ENCODE measurements around the gene CALM3. TPM values are rescaled to one million over a fixed set of nuclear protein-coding genes. Genes with fewer than 3 reads are reported as not detected.

The CALM3 gene
- total and polyA plus RNA-seq, 2 of the 13 experiments (the other 11 are each of a cell fraction or from before 2014, with no cell fraction given), result 239 to 258 TPM

DNA sequence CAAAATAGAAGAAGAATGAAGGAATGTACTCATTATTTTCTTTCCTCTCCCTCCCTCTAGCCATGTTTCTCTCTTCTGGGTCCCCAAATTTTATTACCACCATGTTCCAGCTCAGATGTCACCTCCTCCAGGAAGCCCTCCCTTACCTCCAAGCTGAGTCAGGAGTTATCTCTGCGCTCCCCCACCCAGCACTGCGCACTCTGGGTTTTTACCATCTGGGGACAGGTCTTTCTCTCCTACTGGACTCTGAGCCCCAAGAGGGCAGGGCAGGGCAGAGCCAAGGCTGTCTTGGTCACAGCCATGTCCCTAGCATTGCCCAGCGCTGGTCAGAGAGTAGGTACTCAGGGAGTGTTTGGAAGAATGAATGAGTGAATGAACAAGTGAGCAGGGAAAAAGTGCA lies 32.0 kb downstream of the CALM3 start:
- Histone ChIP-seq H3K4me1 (ENCODE audit: insufficient read depth, low read length) (peaks cover 3% of the 10 kb centered on the region), H3K9me3 (ENCODE audit: low read length) (no peaks in the 10 kb centered on the region), H3K9ac (ENCODE audit: insufficient read depth, low read depth, low read length) (no peak overlapping the region), H3K36me3 (replicated peaks in 1 of 2; ENCODE audit: control insufficient read depth in 1 of 2, insufficient read depth in 2 of 2, low read length in 2 of 2) (no peaks in the 10 kb centered on the region), H3K79me2 (ENCODE audit: insufficient read depth, low read length) (no peaks in the 10 kb centered on the region), H3K27me3 (ENCODE audit: control insufficient read depth in 1 of 2, insufficient read depth in 2 of 2, low read length in 2 of 2) (peaks cover 8 to 40% of the 10 kb centered on the region in 2 experiments), H3K27ac (ENCODE audit: extremely low read length, insufficient read depth, low read length) (no peak overlapping the region), H3K4me2 (ENCODE audit: low read depth, low read length) (no peak overlapping the region), H4K20me1 (ENCODE audit: insufficient read depth, low read length) (no peaks in the 10 kb centered on the region), H2AFZ (ENCODE audit: low read length) (no peak overlapping the region), H3K4me3 (replicated peaks in 1 of 3; ENCODE audit: insufficient read depth in 1 of 3, low read depth in 2 of 3, low read length in 3 of 3) (no peak overlapping the region)
- no TSS peak for BruUV-seq (replicated peaks)
- intact Hi-C loops (cut with micrococcal nuclease; ENCODE audit: unreplicated experiment) (no loop called here), in situ Hi-C loops (cut with HindIII; ENCODE audit: extremely low pct_ligation_motif_present, low pct_unique_long_range_greater_than_20kb) (no loop called here)
- ATAC-seq, result no peak
- TF ChIP-seq HES4 (CRISPR knock-in tag; IDR thresholded peaks at IDR 0.05; ENCODE audit: borderline replicate concordance), result no peak
- no peak for TF ChIP-seq ZNF577 (CRISPR knock-in tag; IDR thresholded peaks at IDR 0.05; ENCODE audit: borderline replicate concordance, low read depth)
- TF ChIP-seq, protein P1, sequence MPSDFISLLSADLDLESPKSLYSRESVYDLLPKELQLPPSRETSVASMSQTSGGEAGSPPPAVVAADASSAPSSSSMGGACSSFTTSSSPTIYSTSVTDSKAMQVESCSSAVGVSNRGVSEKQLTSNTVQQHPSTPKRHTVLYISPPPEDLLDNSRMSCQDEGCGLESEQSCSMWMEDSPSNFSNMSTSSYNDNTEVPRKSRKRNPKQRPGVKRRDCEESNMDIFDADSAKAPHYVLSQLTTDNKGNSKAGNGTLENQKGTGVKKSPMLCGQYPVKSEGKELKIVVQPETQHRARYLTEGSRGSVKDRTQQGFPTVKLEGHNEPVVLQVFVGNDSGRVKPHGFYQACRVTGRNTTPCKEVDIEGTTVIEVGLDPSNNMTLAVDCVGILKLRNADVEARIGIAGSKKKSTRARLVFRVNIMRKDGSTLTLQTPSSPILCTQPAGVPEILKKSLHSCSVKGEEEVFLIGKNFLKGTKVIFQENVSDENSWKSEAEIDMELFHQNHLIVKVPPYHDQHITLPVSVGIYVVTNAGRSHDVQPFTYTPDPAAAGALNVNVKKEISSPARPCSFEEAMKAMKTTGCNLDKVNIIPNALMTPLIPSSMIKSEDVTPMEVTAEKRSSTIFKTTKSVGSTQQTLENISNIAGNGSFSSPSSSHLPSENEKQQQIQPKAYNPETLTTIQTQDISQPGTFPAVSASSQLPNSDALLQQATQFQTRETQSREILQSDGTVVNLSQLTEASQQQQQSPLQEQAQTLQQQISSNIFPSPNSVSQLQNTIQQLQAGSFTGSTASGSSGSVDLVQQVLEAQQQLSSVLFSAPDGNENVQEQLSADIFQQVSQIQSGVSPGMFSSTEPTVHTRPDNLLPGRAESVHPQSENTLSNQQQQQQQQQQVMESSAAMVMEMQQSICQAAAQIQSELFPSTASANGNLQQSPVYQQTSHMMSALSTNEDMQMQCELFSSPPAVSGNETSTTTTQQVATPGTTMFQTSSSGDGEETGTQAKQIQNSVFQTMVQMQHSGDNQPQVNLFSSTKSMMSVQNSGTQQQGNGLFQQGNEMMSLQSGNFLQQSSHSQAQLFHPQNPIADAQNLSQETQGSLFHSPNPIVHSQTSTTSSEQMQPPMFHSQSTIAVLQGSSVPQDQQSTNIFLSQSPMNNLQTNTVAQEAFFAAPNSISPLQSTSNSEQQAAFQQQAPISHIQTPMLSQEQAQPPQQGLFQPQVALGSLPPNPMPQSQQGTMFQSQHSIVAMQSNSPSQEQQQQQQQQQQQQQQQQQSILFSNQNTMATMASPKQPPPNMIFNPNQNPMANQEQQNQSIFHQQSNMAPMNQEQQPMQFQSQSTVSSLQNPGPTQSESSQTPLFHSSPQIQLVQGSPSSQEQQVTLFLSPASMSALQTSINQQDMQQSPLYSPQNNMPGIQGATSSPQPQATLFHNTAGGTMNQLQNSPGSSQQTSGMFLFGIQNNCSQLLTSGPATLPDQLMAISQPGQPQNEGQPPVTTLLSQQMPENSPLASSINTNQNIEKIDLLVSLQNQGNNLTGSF (CRISPR knock-in tag; IDR thresholded peaks at IDR 0.05), result no peak
- no peak for TF ChIP-seq ZNF17 (CRISPR knock-in tag; IDR thresholded peaks at IDR 0.05)
- TF ChIP-seq ZFP36 (IDR thresholded peaks at IDR 0.05; ENCODE audit: borderline replicate concordance, low read depth, low read length, partially characterized antibody), result peak; percentile 27
- DNase-seq (ENCODE audit: low spot score), result no peak
- ChIA-PET CTCF (ENCODE audit: low intra/inter-chr PET ratio, low total read pairs) (no interaction called here), POLR2A (no interaction called here)
- no peak for FAIRE-seq
- 44% methylated on average over 3 of the region's 3 CpGs for WGBS (ENCODE audit: low lambda C conversion rate)

All from HepG2 (cell line).